K562 (cell line): ENCODE data around the gene CERCAM. TPM values are rescaled to one million over a fixed set of nuclear protein-coding genes. Genes with fewer than 3 reads are reported as not detected.

Experiments used
- ARID4B ChIP-seq: sonication (generic); formaldehyde crosslinking; IDR thresholded peaks from 2 replicates; pipeline ENCODE4 v1.8.0; 2022; ENCODE audit warnings: mild to moderate bottlenecking, missing genetic modification reagents
- CHD4 ChIP-seq: fragments of 200-600 bp; sonication (generic); IDR thresholded peaks from 3 replicates; pipeline ENCODE4 v1.6.1; 2012; ENCODE audit warnings: low read depth, mild to moderate bottlenecking, mixed read lengths, low read length, inconsistent platforms; ENCODE audit not compliant: insufficient read depth, insufficient replicate concordance, poor library complexity, severe bottlenecking
- E2F4 ChIP-seq: sonication (generic); formaldehyde crosslinking; IDR thresholded peaks from 2 replicates; pipeline ENCODE4 v1.8.0; 2022; ENCODE audit warnings: mild to moderate bottlenecking, low read depth, missing genetic modification reagents
- FIP1L1 ChIP-seq: fragments of 200-400 bp; formaldehyde crosslinking; IDR thresholded peaks from 2 replicates; pipeline ENCODE4 v1.6.1; 2018; ENCODE audit warnings: mild to moderate bottlenecking, low read depth, low read length; ENCODE audit not compliant: poor library complexity, severe bottlenecking
- FOXA1 ChIP-seq: fragments of 450-650 bp; IDR thresholded peaks from 2 replicates; pipeline ENCODE4 v1.6.1; 2016; ENCODE audit warnings: mild to moderate bottlenecking, borderline replicate concordance
- RBM14 ChIP-seq: fragments of 200-400 bp; formaldehyde crosslinking; IDR thresholded peaks from 2 replicates; pipeline ENCODE4 v1.6.1; 2018; ENCODE audit warnings: low read depth, mild to moderate bottlenecking, low read length, moderate library complexity, borderline replicate concordance; ENCODE audit not compliant: insufficient read depth
- SRSF3 ChIP-seq: fragments of 200-400 bp; formaldehyde crosslinking; IDR thresholded peaks from 2 replicates; pipeline ENCODE4 v1.6.1; 2016; ENCODE audit warnings: mild to moderate bottlenecking, low read length, moderate library complexity; ENCODE audit not compliant: insufficient read depth
- TFAP4 ChIP-seq: sonication (generic); formaldehyde crosslinking; IDR thresholded peaks from 2 replicates; pipeline ENCODE4 v1.8.0; 2022; ENCODE audit warnings: missing genetic modification reagents, mild to moderate bottlenecking, moderate library complexity, borderline replicate concordance
- polyA plus RNA-seq, 8 experiments: library from polyadenylated mRNA; depleted of rRNA in 4 of 8; stranded (reverse) in 5 of 8; unstranded in 3 of 8; fragments of >200 nt; fragmentation: Nextera tagmentation in 2 of 8; fragmentation: Illumina TruSeq in 1 of 8; extraction: Ambion mirVana in 2 of 8; extraction: Trizol in 1 of 8; gene quantifications; 2 replicates each; pipeline versions ENCODE4 v1.2.1 to v1.2.3, GENCODE V29; 2011 to 2014; ENCODE audit warnings: inconsistent platforms in 1 of 8, missing spikeins in 1 of 8
- total RNA-seq, 7 experiments: library from RNA; depleted of rRNA in 6 of 7; stranded (reverse); fragments of >200 nt in 6 of 7; fragmentation: Illumina TruSeq in 2 of 7; extraction: Trizol in 2 of 7; gene quantifications; 2 replicates each; pipeline versions ENCODE4 v1.2.1 to v1.2.3, GENCODE V29; 2011 to 2021; ENCODE audit warnings: low replicate concordance in 1 of 7

Gene CERCAM
- total and polyA plus RNA-seq, 9 of the 15 experiments (the other 6 are each of a cell fraction or from before 2014, with no cell fraction given), result 0.75 to 24.0 (median 18.0) TPM

GRCh38 chr9:128482186-128482585 is 61.5 kb downstream of the CERCAM start (continued):
- TF ChIP-seq RBM14 (no peak), SRSF3 (no peak), FOXA1 (no peak), E2F4 (CRISPR knock-in tag) (no peak), TFAP4 (CRISPR knock-in tag) (no peak), CHD4 (no peak), ARID4B (no peak), FIP1L1 (no peak)
